ENCODE data around the gene NGB.
"Not testable (repeated sequence)": the region's sequence is repeated elsewhere in the genome, so short reads cannot be mapped to it uniquely, and the experiment has no call there.

NGB gene, protein sequence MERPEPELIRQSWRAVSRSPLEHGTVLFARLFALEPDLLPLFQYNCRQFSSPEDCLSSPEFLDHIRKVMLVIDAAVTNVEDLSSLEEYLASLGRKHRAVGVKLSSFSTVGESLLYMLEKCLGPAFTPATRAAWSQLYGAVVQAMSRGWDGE

DNA sequence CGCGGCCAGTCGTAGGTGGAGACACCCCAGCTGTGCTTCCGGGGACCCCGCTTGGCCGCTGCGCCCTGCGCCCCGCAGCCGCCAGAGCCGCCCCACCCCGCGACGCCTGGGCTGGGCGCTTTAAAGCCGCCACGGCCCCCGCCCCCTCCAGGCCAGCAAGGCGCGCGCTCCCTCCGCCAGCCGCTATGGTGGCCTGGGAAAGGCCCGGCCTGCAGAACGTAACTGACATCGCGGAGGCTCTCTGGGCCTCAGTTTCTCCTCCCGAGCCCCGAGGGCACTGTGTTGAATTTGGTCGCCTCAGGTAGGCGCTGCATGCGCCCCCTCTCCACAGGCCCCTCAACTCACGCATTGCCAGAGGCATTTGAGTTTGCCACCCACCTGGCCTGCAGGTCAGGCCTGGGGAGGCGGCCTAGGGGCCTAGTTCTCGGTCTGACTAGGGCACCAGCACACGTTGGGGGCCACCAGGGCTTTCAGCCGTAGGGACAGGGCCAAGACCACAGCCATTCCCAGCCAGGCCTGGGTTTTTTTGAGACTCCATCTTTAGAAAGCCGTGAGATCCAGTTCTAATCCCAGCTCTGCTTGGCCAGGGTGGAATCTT, at the start of gene NGB:
TSS of gene NGB (minus strand) at position 94 of the 598 bp plus-strand sequence. CDS start 269 bp downstream, outside the sequence.
- FAIRE-seq = no peak

DNA sequence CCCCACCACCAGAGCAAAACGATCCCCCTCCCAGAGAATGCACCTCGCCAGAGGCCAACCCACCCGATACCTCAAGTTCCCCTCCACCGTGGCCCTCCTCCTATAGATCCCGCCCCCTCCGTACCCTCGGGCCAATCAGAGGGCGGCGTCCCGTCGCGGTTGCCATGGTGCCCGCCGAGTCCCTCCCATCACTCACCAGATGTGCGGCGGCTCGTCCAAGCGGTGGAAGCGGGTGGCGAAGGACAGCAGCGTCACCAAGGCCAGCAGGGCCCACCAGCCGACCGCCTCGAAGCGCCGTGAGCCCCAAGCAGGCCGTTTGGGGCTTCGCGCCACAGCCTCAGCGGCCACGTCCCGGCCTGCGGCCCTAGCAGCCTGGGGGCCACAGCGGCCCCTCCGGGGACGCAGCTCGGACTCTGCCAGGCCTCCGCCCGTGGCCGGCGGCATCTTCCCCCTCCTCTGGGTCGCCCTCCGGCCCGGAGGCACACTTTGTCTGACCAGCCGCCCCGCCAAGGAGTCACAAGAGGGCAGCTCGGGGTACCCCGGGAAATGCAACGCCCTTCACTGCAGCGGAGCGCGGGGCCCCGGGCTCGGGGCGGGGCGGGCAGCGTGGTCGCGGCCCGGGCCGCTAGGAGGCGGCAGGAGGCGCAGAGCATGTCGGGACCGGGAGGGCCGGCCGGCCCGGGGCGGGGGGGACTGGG, 49.4 kb upstream of the NGB start, which contains the start of gene POMT2:
TSS of gene POMT2 (minus strand) at position 646 of the 698 bp plus-strand sequence. CDS start at position 444, 202 bp downstream.
- no peak for FAIRE-seq

DNA sequence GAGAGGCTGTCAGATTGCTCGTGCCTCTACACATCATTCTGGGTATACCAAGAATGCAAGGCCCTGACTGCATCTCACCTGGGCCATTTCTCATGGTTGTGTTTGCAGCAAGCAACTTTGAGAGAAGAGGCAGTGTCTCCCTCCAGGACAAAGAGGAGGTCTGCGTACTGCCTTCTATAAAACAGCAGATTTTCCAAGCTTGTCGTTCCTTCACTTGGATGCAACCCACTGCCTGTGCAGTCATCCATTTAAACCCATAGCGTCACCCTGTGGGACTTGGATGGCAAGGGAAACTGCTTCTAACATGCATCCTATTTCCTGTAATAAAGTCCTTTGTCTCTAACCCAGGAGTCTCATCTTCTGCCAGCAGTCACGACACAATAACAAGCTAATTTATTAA, 48.4 kb upstream of the NGB start:
- no peak for FAIRE-seq

DNA sequence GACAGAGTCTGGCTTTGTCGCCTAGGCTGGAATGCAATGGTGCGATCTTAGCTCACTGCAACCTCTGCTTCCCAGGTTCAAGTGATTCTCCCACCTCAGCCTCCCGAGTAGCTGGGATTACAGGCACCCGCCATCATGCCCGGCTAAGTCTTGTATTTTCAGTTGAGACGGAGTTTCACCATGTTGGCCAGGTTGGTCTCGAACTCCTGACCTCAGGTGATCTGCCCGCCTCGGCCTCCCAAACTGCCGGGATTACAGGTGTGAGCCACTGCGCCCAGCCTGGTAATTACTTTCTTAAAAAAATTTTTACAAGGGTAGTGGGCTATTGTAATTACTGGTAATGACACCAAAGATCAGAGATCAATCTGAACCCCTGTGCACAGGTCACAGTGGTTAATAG, 47.8 kb upstream of the NGB start:
- FAIRE-seq = not testable (repeated sequence)

DNA sequence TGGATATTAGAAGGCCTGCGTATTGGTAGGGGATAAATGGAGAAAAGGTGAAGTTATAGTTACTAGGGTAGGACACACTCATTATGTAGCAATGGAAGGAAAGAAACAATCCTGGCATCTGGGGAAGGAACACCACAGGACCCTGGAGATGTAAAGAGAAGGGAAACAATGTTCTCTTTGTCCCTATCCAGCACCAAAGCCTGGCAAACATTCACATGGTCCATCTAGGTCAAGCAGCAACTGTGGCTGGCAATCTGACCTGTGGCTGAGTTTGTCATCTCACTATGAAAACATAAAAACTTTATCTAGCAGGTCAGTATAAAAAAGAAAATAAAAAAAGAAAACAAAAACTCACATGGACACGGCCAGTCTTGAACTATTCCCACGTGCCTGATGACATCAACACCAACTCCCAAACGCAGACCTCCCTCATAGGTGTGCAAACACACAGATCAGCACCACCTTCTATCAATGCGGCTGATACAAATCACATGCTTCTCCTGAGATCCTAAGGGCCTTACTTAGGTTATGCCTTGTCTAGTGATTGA, 47.1 kb upstream of the NGB start:
- no peak for FAIRE-seq

DNA sequence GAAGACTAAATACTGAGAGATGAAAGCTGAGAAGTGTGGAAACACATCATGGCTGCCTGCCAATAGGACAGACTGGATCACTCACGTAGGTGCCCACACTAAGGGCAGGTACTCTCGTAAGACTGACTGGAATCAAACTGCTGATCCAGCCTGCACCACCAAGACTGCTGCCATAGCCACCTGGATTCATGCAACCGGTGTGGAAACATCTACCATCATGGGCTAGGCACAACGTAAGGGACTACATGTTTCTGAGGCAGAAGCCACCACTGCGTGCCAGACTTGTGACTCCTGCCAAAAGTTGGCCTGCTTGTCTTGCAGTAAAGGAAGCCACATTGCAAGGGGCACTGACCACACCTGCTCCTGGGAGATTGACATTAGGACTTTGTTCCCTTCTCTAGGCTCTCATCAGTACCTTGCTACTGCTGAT, 45.9 kb upstream of the NGB start:
- FAIRE-seq = no peak

DNA sequence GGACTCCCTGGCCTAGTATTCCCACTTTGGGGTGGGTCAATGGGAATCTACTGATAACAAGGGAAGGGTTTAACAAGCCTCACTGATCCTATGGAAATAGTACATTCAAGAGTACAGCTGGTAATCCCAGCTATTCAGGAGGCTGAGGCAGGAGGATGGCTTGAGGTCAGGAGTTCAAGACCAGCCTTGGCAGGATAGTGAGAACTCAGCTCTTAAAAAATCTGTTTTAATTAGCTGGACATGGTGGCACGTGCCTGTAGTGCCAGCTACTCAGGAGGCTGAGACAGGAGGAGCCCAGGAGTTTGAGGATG, 45.1 kb upstream of the NGB start:
- no peak for FAIRE-seq

DNA sequence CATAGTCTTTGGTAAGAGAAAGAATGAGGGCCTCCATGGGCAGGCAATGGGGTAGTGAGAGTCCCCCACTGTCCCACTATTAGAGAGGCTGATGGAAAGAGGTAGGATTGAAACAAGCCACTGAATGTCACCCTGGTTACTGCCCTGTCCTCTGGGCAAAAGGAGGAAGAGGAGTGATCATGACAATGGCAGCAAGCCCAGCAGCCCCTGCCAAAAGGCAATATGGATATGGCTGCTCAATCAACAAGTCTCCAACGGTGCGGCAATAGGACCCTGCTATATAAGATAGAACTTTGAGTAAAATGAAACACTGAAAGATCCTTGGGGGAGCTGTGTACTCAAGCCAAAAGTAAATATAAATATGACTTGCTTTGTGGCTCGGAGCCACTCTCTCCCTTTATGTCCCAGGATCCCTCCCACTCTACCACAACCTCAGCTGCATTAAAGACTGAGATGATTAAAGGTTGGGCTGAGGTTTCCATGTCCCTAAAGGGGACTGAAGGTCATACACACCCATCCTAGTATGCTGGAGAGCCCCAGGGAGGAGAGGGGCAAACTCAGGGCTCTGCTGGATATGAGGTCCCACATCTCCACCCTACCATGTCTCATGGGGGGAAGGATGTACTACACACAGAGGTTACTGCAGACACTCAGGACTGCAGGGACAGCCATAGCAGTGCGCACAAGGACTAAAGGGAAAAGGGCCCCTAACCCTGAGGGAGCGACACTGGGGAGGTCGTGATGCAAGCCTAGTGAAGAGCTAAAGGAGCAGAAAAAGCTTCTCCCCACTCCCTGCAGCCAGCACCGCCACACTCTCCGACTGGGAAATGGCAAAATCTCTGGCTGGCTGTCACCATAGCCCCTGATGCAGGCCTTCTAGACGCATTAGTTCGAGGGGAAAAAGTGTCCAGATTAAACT, 43.8 kb upstream of the NGB start:
- no peak for FAIRE-seq

DNA sequence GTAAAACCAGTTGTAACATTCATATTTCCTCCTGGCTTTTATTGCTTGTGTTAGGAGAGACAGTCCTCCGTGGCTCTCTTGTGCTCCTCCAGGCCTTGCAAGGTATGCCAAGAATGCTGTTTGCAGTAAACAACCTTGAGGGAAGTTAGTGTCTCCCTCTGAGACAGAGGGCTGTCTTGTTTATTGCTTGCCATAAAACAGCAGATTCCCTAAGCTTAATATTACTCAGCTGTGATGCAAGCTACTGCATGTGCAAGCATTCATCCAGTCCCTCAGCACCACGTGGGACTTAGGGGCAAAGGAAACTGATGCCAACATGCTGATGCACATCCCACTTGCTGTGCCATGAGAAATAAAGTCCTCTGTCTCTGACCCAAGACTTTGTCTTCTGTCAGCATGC, 43.0 kb upstream of the NGB start:
- no peak for FAIRE-seq

DNA sequence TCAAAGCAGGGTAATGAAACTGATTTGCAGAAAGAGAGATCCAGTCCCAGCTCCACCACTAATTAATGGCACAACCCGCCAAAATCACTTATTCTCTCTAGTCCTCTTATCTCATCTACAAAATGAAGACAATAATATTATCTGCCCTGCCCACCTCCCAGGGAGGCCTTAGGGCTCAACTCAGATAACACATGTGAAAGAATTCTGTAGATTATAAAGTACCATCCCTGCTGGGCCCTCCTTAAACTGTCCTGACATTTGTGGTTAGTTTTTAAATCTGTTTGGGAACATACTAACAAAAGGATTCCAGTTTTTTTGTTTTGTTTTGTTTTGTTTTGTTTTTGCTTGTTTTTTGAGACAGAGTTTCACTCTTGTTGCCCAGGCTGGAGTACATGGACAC, 42.4 kb upstream of the NGB start:
- no peak for FAIRE-seq

DNA sequence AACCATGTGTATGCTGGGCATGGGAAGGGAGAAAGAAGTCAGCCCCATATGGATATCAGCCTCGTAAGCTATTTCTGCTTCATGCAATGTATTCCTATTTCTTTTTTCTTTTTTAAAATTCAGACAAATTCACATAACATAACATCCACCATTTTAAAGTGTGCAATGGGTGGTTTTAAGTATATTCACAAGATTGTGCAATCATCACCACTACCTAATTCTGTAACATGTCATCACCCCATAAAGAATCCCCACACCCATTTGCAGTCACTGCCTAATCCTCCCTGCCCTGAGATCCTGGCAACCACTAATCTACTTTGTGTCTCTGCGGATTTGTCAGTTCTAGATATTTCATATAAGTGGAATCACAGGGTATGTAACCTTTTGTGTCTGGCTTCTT, 40.2 kb upstream of the NGB start:
- no peak for FAIRE-seq

DNA sequence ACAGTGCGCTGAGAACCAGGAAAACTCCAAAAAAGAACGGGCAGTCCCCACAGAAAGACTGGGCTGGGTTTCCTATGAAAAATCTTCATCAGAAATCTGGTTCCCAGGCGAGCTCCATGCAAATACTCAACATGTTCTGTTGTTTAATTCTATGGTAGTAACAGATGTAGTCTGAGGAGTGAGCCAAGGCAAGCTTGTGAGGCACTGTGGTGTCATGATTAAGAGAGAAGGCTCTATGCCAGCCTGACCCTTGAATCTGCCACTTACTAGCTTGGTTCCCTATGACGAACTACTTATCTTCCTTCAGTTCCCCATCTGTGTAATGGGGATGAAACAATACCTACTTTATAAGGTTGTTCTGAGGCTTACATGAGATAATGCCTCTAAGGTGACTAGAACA, 39.0 kb upstream of the NGB start:
- no peak for FAIRE-seq

DNA sequence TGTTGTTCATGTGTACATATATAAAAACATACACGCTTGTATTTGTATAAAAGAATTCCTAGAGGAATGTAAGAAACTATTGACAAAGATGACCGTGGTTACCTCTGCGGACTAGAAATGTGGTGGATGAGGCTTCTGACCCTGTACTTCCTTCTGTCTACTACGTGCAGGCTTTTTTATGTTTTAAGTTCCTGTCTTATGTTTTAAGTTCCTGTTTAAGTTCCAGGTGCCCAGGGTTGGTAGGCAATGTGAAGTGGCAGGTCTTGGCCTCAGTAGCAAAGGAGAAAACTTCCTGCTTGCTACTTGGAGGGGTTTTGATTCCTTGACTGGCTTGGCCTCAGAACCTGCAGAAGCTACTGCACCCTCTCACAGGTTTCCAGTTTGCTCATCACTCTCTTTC, 38.1 kb upstream of the NGB start:
- no peak for FAIRE-seq

DNA sequence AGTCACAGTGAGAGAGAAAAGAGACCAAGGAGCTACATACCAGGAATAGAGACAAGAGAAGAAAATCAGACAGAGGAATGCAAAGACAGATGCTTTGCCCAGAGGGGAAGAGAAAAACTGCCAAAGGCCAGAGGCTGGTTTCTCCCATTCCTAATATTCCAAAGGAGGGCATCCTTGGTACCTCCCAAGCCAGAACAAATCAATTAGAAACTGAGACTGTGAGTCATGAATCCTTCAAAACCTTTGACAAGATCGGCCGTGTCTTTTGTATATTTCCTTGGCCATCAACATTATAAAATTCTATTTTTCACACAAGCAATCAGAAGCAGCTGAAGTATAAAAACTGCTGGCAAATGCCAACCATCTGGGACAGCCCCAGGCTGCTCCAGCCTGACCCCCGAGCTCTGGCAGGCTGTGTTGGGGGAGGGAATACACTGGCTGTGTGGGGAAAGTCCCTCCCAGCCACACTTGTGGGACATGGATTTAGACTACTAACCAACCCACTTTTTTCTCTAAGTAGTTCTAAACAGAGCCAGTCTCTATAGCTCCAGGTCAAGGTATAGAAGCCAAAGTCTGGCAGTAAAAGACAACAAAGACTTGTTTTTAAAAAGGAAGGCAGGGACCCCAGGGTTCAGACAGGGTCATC, 36.0 kb upstream of the NGB start:
- no peak for FAIRE-seq

DNA sequence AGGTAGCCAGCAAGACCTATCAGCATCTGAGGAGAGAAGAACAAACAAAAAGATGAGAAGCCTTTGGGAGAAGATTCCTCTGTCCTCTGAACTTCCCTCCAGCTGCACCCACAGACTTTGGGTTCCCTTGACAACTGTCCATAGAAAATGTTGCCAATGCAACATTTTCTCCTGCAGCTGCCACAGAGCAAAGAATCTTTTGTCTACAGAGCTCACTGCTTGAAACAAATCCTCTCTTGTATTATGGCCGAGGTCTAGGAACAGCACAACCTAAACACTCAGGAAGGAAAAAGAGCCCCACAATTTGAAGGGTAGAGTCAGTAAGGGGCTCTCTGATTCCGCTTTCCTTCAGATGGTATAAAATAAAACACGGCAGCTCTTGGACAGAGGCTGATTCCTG, 35.4 kb upstream of the NGB start:
- FAIRE-seq = no peak

DNA sequence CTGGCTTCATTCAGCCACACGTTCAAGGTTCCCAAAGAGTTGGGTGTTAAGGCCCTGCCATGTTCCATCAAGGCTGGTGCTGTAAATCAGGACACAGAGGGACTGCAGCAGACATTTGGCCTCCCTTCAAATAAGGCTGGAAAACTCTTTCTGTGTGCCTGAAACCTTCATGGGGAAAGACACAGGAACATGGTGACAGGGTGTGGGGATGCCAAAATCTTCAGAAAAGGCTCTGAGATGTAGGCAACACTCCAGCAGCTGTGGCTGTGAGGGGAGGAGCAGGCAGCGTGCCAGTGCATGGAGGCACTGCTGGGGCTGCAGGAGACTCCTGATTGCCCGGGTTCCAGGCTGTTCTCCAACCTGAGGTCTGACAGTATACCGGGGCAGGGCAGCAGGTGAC, 34.7 kb upstream of the NGB start:
- FAIRE-seq = no peak

DNA sequence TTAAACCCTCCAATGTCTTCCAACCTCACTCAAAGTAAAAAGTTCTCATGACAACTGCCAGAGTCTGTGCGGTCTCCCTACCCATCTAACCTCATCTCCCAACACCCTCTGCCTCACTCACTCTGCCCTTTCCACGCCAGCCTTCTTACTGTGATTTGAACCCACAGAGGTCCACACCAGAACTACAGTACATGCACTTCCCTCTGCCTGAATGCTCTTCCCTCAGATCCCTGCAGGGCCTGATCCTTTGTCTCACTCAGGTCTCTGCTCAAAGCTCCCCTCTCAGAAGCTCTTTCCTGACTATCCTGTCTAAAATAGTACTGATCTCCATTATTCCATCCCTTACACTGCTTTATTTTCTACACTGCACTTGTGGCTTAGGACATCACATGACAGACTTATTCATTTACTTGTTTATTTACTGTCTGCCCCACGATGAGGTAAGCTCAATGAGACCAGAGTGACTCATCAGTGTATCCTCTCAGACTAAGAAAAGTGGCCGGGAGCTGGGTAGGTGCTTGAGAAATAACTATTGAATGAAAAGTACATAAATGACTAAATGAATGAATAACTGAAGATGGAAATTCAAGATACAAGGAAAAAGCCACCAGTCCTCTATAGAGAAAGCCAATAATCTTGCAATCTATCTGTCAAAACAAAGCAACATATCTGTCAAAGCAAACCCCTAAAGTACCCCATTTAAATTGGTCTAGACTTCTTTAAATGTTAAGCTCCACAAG, 32.6 kb upstream of the NGB start:
- FAIRE-seq = no peak

DNA sequence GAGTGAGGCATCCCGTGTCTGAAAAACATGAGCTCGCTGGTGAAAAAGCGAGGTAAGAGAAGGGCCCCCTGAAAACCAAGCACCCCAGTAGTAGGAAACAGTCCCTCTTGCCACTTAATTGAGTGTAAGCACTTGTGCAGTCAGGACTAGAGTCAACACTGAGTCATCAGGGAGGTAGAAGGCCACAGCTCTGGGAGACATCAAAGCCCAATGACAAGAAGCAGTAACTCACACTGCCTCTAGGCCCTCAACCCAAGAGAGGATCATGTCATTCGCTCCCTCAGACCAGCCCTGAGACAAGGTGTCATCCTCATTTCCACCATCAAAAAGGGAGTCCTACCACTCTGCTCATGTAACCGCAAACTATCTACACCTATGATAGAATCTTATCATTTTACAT, 31.9 kb upstream of the NGB start:
- FAIRE-seq = no peak

DNA sequence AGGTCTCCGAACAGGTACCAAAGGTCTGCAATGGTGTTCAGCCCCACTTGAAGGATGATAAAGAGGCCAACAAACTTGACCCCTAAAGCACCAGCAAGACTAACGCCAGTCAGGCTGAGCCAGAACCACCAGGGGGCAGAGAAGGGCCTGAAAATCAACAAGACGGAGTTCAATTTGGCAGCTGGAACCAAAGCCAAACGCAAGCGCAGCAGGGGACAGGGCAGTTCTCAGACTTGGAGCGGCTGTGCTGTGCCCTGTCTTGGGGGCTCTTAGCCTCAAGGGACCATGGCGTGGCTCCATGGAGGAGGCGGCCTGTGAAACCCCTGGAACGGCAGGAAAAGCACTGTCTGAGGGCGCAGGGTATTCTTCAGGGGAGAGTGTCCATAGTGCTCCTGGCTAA, 30.1 kb upstream of the NGB start:
- FAIRE-seq = no peak

DNA sequence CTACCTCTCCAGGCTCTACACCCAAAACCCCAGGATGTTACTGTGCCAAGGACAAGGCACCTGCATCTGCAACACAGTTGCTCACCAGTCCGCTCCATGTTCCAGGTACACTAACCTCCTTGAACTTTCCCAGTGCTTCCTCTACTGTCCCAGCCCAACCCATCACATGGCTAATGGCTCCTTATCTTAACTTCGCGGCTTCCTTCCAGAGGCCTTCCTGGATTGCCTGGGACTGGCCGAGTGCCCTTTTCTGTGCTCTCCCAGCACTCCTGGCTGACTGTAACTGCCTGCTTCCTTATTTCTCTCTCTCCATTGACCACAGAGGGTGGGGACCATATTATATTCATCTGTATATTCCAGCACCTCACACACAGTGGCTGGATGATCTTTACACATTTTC, 28.8 kb upstream of the NGB start:
- FAIRE-seq = no peak

DNA sequence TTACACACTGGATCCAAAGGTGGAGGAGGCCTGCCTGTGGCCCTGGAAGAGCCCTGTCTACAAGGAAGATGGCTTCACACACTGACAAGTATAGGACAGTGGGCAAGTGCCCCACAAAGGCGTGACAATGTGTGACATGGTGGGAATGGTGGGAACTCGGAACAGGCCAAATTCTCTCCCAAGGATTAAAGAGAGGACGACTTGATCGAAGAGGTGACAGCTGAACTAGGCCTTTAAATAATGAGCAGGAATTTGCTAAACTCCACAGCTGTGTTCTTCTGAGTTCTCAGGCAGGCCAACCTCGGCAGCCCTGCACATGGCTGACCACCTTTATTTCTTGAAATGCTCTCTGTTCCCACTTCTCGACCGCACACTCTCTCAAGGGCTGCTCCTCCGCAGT, 25.9 kb upstream of the NGB start:
- no peak for FAIRE-seq

DNA sequence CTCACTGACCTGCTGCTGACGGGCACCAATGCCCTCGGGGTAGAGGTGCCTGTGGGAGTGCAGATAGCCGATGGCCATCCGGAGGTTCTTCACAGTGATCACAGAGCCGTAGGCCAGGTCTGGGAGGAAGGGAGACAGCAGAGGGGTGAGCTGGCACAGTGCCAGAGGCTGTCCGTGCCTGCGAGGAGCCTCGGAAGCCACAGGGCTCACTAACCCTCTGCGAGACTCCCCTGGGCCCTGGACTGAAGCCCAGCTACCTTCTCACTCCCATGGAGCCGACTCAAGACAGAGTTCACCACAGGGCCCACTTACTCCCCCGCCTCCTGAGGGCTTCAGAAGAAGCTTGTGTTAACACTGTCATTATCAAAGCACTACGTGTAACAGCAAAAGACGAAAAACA, 25.1 kb upstream of the NGB start:
- no peak for FAIRE-seq

Measured in colon (tissue), 2 donors.